Stimulated activated CD4-positive, alpha-beta T cell treated with anti-CD3 and anti-CD28 coated beads, Interleukin-15, amount 100 ng/mL, for 48 hours (primary cell): ENCODE measurements around the gene TMED10.

Experiments used
- DNase-seq, 2 donors: peaks; one replicate each; pipeline ENCODE4 v3.0.0-alpha.2; 2020; ENCODE audit warnings: low read depth in 2 of 2

Gene TMED10

DNA sequence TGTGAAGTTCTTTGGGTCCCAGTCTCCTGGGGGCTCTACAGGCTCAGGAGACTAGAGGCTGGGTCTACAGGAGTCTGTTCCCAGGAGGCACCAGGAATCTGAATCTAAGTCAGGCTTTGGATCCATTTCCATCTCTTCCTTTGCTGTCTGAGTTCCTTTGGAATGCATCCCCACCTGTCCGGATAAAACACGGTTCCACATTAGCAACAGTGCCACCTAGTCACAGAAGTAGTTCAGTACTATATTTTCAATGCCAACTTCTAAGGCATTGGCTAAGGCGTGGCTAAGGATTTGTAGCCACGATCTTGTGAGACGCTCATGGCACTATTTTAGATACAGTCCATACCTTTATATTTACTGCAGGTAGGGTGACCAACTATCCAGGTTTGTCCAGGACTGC lies 91.9 kb downstream of the TMED10 start:
- no peak for DNase-seq

DNA sequence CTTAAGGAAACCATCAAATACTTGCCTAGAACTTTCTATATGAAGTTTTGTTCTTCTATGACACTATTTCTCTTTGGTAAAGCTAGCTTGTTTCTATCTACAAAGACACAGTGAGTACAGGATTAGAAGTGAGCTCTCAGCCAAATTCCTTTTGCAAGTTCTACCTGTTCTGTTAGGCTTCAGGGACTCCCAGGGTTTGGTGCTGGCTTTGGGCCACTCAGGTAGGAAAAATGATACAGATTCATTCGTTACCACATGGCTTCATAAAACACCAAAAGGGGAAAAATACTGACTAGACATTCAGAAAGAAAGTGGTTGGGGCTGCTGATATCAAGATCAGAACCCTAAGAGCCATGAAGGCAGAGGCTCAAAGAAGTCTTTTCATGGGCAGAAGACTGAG lies 93.1 kb downstream of the TMED10 start:
- no peak for DNase-seq

DNA sequence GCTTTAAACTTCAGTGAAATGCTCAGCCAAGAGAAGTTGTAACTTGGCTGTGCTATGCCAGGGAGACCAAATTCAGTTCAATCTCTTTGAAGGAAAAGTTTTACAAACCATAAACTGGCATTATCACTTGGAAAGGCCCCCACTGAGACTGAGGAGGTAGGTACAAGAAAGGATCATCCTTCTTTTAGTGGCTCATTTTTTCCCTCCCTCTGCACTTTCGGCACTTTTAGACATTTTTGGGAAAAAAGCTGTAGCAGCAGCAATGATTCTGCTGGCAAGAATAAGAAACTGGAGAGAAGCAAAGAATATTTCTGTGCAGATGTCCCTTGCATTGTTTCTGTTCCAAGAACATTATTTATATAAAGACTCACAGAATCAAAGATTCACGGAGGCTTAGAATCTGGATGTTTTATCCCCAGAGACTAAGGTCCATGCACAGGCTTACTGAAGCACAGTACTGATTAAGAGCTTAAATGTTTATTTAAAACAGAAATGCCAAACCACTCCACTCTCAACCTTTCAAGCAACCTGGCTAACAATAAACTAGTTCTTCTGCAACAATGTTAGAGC lies 94.7 kb downstream of the TMED10 start:
- no peak for DNase-seq
